ENCODE measurements around the gene CNIH3. TPM values are rescaled to one million over a fixed set of nuclear protein-coding genes. Genes with fewer than 3 reads are reported as not detected.

The CNIH3 gene
- total and polyA plus RNA-seq, 10 of the 15 experiments (the other 5 are each of a cell fraction or from before 2014, with no cell fraction given), result 0.77 to 5.8 (median 1.8) TPM

- TF ChIP-seq, protein P1, sequence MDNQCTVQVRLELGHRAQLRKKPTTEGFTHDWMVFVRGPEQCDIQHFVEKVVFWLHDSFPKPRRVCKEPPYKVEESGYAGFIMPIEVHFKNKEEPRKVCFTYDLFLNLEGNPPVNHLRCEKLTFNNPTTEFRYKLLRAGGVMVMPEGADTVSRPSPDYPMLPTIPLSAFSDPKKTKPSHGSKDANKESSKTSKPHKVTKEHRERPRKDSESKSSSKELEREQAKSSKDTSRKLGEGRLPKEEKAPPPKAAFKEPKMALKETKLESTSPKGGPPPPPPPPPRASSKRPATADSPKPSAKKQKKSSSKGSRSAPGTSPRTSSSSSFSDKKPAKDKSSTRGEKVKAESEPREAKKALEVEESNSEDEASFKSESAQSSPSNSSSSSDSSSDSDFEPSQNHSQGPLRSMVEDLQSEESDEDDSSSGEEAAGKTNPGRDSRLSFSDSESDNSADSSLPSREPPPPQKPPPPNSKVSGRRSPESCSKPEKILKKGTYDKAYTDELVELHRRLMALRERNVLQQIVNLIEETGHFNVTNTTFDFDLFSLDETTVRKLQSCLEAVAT (IDR thresholded peaks at IDR 0.05), result no peak
- TF ChIP-seq SRF (IDR thresholded peaks at IDR 0.05; ENCODE audit: low read depth in 2 of 2, low read length in 2 of 2) (no peak), ZNF622 (IDR thresholded peaks at IDR 0.05) (no peak), REST (IDR thresholded peaks at IDR 0.05; ENCODE audit: low read depth, low read length) (no peak), CHD1 (IDR thresholded peaks at IDR 0.05; ENCODE audit: low read depth, low read length) (no peak), NFYA (IDR thresholded peaks at IDR 0.05; ENCODE audit: borderline replicate concordance, low read depth, low read length) (no peak)
- TF ChIP-seq, protein P2, sequence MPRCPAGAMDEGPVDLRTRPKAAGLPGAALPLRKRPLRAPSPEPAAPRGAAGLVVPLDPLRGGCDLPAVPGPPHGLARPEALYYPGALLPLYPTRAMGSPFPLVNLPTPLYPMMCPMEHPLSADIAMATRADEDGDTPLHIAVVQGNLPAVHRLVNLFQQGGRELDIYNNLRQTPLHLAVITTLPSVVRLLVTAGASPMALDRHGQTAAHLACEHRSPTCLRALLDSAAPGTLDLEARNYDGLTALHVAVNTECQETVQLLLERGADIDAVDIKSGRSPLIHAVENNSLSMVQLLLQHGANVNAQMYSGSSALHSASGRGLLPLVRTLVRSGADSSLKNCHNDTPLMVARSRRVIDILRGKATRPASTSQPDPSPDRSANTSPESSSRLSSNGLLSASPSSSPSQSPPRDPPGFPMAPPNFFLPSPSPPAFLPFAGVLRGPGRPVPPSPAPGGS (IDR thresholded peaks at IDR 0.05; ENCODE audit: borderline replicate concordance, insufficient read depth, low read depth, low read length, poor library complexity, severe bottlenecking), result no peak
Observed at GRCh38 chr1:224665016-224665415, 48.9 kb downstream of the CNIH3 start (continued).

Measured in GM12878 (cell line).